Adrenal gland (tissue), 12 donors: ENCODE measurements around the gene TUBD1. TPM values are rescaled to one million over a fixed set of nuclear protein-coding genes. Genes with fewer than 3 reads are reported as not detected.
"Not testable (repeated sequence)": the region's sequence is repeated elsewhere in the genome, so short reads cannot be mapped to it uniquely, and the experiment has no call there.

ENCODE experiments used
- DNase-seq, 7 donors: peaks; one replicate each; pipeline ENCODE4 v3.0.0-alpha.2; 2019 to 2020
- H3K27ac ChIP-seq, 5 donors: fragments of 200-600 bp; sonication (generic) in 4 of 5; 1 replicate in 3 of 5; 2 replicates in 2 of 5; pipeline versions ENCODE4 v1.5.1 to v1.8.0; 2016 to 2020; ENCODE audit warnings: mild to moderate bottlenecking in 1 of 5
- H3K27me3 ChIP-seq: fragments of 200-600 bp; 2 replicates; pipeline ENCODE4 v1.8.0; 2021
- H3K36me3 ChIP-seq, 2 donors: fragments of 200-600 bp; replicated peaks in 1 of 2; 1 replicate in 1 of 2; 2 replicates in 1 of 2; pipeline versions ENCODE4 v1.5.1 to v1.8.0; 2018 to 2022
- H3K4me1 ChIP-seq, 2 donors: fragments of 200-600 bp; replicated peaks in 1 of 2; 1 replicate in 1 of 2; 2 replicates in 1 of 2; pipeline versions ENCODE4 v1.5.1 to v1.8.0; 2018 to 2021
- H3K4me3 ChIP-seq, 4 donors: fragments of 200-600 bp; sonication (generic) in 3 of 4; one replicate each; pipeline ENCODE4 v1.5.1; 2016 to 2018
- H3K9me3 ChIP-seq, 3 donors: fragments of 200-600 bp; sonication (generic) in 1 of 3; replicated peaks in 1 of 3; 1 replicate in 2 of 3; 2 replicates in 1 of 3; pipeline versions ENCODE4 v1.5.1 to v1.8.0; 2016 to 2021
- POLR2A ChIP-seq, 2 donors: fragments of 450-650 bp; IDR thresholded peaks; one replicate each; pipeline ENCODE4 v1.6.1; 2017; ENCODE audit warnings: antibody characterized with exemption in 2 of 2, mild to moderate bottlenecking in 2 of 2, moderate library complexity in 1 of 2
- WGBS, 4 donors: extraction: QIAGEN DNeasy Blood & Tissue Kit in 2 of 4; methylation state at CpG; one replicate each; pipeline versions ENCODE4 v1.1.5 to v1.1.7; 2013 to 2017; 5-methylcytosine and 5-hydroxymethylcytosine counted together
- intact Hi-C, 2 donors: fragments of 100-400 bp; cut with DNase I; formaldehyde crosslinking; loops; one replicate each; pipeline versions ENCODE4 v1.14.1 to v1.15.0; 2022 to 2023
- polyA plus RNA-seq, 3 donors: library from polyadenylated mRNA; stranded (reverse); fragments of 200-250 nt in 2 of 3; fragments of 350-450 nt in 1 of 3; fragmentation: Illumina TruSeq in 1 of 3; extraction: RNeasy Lipid Tissue Mini Kit (QIAGEN cat#74804) in 1 of 3; gene quantifications; one replicate each; pipeline ENCODE4 v1.2.3, GENCODE V29; 2013 to 2014
- total RNA-seq, 9 donors: library from RNA; depleted of rRNA in 4 of 9; stranded (reverse); fragments of >200 nt in 4 of 9; fragments of 120-200 nt in 1 of 9; fragmentation: NEBNext Ultra II Directional in 1 of 9; extraction: Animal tissue kit (Norgen Biotek cat#: 25700) in 1 of 9; gene quantifications; one replicate each; pipeline versions ENCODE4 v1.1.0 to v1.2.4, GENCODE V29; 2013 to 2023
- TF ChIP-seq, protein P1 (sequence below), 6 experiments: fragments of 450-650 bp in 4 of 6; fragments of 200-600 bp in 2 of 6; sonication (generic) in 1 of 6; IDR thresholded peaks; 1 replicate in 5 of 6; 2 replicates in 1 of 6; pipeline versions ENCODE4 v1.5.1 to v1.8.0; 2016 to 2021; ENCODE audit warnings: antibody characterized with exemption in 6 of 6, mild to moderate bottlenecking in 2 of 6, moderate library complexity in 1 of 6
- donor health status: healthy with polysubstance abuse.
- donor health status: Bipolar disorder and iron deficiency.
- donor health status: DM: yes; HTN: yes; CAD: no.
- donor health status: DM: no; HTN: no; CAD: no.
- donor health status: DM: no; HTN: no; CAD: no.
- donor health status: DM: yes; HTN: yes; CAD: no.

The TUBD1 gene
- total and polyA plus RNA-seq, 12 donors = 3.1 to 14.1 (median 7.6) TPM

DNA sequence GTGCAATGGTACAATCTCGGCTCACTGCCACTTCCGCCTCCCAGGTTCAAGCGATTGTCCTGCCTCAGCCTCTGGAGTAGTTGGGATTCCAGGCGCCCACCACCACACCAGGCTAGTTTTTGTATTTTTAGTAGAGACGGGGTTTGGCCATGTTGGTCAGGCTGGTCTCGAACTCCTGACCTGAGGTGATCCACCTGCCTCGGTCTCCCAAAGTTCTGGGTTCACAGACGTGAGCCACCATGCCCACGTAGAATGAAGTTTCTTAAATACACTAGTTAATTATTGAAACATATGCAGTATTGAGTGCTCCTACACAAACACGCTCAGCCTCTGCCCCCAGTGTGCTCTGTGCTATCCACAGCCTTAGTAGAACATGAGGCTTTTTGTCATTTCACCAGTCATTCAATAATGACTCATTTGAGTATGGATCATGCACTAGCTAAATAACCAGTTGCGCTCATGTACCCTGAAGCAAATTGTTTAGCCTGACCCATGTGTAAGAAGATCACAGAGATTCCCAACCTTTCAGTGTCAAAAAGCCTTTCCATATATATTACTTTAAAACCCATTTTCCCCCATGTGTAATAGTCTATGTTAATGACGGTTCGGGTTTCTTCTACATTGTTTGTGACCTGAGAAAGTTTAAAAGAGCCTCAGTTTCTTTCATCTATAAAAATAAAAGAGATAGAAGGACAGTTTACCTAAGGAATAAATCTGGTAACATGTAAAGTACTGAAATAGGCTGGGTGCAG is 49.7 kb downstream of the TUBD1 start:
- Histone ChIP-seq H3K27me3 (no peaks in the 10 kb centered on the region), H3K27ac (peak overlapping the region in 3 of 5 donors; percentile 10 to 97 (median 65)), H3K4me1 (peaks cover 32 to 41% of the 10 kb centered on the region in 2 donors), H3K9me3 (no peaks in the 10 kb centered on the region), H3K4me3 (no peak overlapping the region), H3K36me3 (peaks cover 0 to 27% of the 10 kb centered on the region in 2 donors)
- peak; percentile 26 to 91 for TF ChIP-seq POLR2A (IDR thresholded peaks at IDR 0.05)
- TF ChIP-seq, protein P1, sequence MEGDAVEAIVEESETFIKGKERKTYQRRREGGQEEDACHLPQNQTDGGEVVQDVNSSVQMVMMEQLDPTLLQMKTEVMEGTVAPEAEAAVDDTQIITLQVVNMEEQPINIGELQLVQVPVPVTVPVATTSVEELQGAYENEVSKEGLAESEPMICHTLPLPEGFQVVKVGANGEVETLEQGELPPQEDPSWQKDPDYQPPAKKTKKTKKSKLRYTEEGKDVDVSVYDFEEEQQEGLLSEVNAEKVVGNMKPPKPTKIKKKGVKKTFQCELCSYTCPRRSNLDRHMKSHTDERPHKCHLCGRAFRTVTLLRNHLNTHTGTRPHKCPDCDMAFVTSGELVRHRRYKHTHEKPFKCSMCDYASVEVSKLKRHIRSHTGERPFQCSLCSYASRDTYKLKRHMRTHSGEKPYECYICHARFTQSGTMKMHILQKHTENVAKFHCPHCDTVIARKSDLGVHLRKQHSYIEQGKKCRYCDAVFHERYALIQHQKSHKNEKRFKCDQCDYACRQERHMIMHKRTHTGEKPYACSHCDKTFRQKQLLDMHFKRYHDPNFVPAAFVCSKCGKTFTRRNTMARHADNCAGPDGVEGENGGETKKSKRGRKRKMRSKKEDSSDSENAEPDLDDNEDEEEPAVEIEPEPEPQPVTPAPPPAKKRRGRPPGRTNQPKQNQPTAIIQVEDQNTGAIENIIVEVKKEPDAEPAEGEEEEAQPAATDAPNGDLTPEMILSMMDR (IDR thresholded peaks at IDR 0.05) = no peak
- 79 to 94% (median 86%) methylated on average over 13 of the region's 13 CpGs for WGBS, 4 donors
- intact Hi-C loops = no loop called here
- peak in 5 of 7 donors; percentile 62 to 69 (median 65) for DNase-seq

DNA sequence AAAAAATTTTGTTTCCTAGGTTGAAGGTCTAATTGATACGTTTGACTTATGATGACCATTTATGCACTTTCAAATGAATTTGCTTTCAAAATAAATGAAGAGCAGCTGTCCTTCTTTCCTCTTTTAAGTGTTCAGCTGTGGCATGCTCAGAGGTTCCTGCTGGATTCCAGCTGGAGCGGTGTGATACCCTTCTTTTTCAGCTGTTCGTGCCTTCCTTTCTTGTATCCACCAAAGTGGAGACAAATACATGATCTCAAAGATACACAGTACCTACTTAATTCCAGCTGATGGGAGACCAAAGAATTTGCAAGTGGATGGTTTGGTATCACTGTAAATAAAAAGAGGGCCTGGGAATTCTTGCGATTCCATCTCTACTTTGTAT is 50.9 kb downstream of the TUBD1 start:
- Histone ChIP-seq H3K36me3 (peaks cover 0 to 27% of the 10 kb centered on the region in 2 donors), H3K4me1 (peaks cover 29 to 35% of the 10 kb centered on the region in 2 donors), H3K4me3 (peak overlapping the region in 1 of 4 donors; percentile 81), H3K27ac (peak overlapping the region in 4 of 5 donors; percentile 22 to 99 (median 96))
- H3K27me3 ChIP-seq, H3K9me3 ChIP-seq, intact Hi-C loops: not testable (repeated sequence)
- 75 to 78% (median 77%) methylated on average over 4 of the region's 4 CpGs for WGBS, 4 donors
- peak in 1 of 7 donors; percentile 40 for DNase-seq

DNA sequence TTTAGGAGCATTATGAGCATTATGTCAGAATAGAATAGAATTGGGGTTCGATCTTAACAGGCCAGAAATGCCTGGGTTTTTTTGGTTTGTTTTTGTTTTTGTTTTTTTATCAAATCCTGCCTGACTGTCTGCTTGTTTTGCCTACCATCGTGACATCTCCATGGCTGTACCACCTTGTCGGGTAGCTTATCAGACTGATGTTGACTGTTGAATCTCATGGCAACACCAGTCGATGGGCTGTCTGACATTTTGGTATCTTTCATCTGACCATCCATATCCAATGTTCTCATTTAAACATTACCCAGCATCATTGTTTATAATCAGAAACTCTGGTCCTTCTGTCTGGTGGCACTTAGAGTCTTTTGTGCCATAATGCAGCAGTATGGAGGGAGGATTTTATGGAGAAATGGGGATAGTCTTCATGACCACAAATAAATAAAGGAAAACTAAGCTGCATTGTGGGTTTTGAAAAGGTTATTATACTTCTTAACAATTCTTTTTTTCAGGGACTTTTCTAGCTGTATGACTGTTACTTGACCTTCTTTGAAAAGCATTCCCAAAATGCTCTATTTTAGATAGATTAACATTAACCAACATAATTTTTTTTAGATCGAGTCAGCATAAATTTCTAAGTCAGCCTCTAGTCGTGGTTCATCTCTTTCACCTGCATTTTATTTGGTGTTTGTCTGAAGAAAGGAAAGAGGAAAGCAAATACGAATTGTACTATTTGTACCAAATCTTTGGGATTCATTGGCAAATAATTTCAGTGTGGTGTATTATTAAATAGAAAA is 51.5 kb downstream of the TUBD1 start:
- DNase-seq = peak in 1 of 7 donors; percentile 41
- H3K4me1 ChIP-seq = peaks cover 28 to 35% of the 10 kb centered on the region in 2 donors
- peaks cover 0 to 27% of the 10 kb centered on the region in 2 donors for H3K36me3 ChIP-seq
- H3K27me3 ChIP-seq, intact Hi-C loops, H3K9me3 ChIP-seq: not testable (repeated sequence)
- WGBS, 4 donors = 51 to 61% (median 56%) methylated on average over 7 of the region's 7 CpGs
- H3K27ac ChIP-seq = peak overlapping the region; percentile 47 to 99 (median 96)
- peak overlapping the region in 2 of 4 donors; percentile 8 to 81 for H3K4me3 ChIP-seq
- peak; percentile 22 to 63 for TF ChIP-seq POLR2A (IDR thresholded peaks at IDR 0.05)
- TF ChIP-seq, protein P1 (IDR thresholded peaks at IDR 0.05) = peak in 1 of 6 experiments; percentile 5

DNA sequence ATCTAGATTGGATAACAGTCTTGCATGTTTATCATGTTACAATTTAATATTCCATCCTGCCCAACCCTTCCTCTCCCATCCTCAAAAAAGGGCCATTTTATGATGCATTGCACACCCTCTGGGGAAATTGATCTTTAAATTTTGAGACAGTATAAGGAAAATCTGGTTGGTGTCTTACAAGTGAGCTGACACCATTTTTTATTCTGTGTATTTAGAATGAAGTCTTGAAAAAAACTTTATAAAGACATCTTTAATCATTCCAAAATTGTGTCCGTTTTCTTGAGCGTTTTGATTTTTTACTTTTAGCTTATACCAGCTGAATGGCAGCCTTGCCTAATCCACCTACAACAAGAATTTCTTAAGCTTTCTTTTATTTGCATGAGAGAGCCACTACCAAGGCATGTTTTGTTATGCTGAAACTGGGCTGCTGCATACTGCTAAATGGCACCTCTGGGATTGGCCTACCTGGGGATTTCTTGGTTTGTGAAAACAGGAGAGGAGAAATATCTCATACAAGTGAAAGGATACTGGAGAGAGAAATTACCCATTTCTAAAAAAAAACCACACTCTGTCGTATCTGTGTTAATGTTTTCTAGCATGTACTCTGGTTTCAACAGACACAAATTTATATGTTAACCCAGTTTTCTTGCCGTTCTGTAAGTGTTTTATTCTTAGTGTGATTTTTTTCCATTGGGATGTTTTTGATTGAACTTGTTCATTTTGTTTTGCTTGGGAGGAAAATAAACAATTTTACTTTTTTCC is 52.2 kb downstream of the TUBD1 start:
- Histone ChIP-seq H3K4me3 (peak overlapping the region in 2 of 4 donors; percentile 8 to 81), H3K4me1 (peaks cover 20 to 30% of the 10 kb centered on the region in 2 donors), H3K9me3 (no peaks in the 10 kb centered on the region), H3K27ac (peak overlapping the region; percentile 47 to 99 (median 96)), H3K36me3 (peaks cover 0 to 27% of the 10 kb centered on the region in 2 donors), H3K27me3 (no peaks in the 10 kb centered on the region)
- intact Hi-C loops = no loop called here
- TF ChIP-seq POLR2A (IDR thresholded peaks at IDR 0.05) = no peak
- TF ChIP-seq, protein P1 (IDR thresholded peaks at IDR 0.05) = no peak
- 48 to 67% (median 51%) methylated on average over 4 of the region's 4 CpGs for WGBS, 4 donors
- DNase-seq = peak in 1 of 7 donors; percentile 48
